Effector memory CD8-positive, alpha-beta T cell (primary cell): Measurements from ENCODE around the gene ASCC1.
A peak's percentile ranks its signal among the peaks of the same experiment; 100 is the strongest.

Source experiments
- ATAC-seq: fragments of 150-1000 bp; cut with Tn5 transposase; replicated peaks from 2 replicates; pipeline ENCODE4 v1.10.0; 2021; ENCODE audit warnings: mild to moderate bottlenecking, moderate library complexity
- DNase-seq, 3 experiments: peaks; one replicate each; pipeline ENCODE4 v3.0.0; 2021
- H3K27ac Mint-ChIP-seq, 2 donors: one replicate each; pipeline ENCODE4 v1.8.0; 2022; ENCODE audit warnings: mild to moderate bottlenecking in 2 of 2, mixed read lengths in 2 of 2, moderate library complexity in 2 of 2
- H3K27me3 Mint-ChIP-seq, 2 donors: one replicate each; pipeline ENCODE4 v1.8.0; 2022; ENCODE audit warnings: mixed read lengths in 2 of 2
- H3K36me3 Mint-ChIP-seq: one replicate; pipeline ENCODE4 v1.8.0; 2022; ENCODE audit warnings: mild to moderate bottlenecking, moderate library complexity, mixed read lengths; ENCODE audit not compliant: insufficient read depth
- H3K4me1 Mint-ChIP-seq, 2 donors: one replicate each; pipeline ENCODE4 v1.8.0; 2022; ENCODE audit warnings: low read depth in 2 of 2, mixed read lengths in 2 of 2
- H3K4me3 Mint-ChIP-seq, 2 donors: one replicate each; pipeline ENCODE4 v1.8.0; 2022; ENCODE audit warnings: mild to moderate bottlenecking in 2 of 2, mixed read lengths in 2 of 2, moderate library complexity in 2 of 2
- H3K9me3 Mint-ChIP-seq, 2 donors: one replicate each; pipeline ENCODE4 v1.8.0; 2022; ENCODE audit warnings: mixed read lengths in 2 of 2
- total RNA-seq, 9 experiments: gene quantifications; one replicate each; lab custom pipeline; 2026; lab: John Stamatoyannopoulos, UW

Gene ASCC1, protein sequence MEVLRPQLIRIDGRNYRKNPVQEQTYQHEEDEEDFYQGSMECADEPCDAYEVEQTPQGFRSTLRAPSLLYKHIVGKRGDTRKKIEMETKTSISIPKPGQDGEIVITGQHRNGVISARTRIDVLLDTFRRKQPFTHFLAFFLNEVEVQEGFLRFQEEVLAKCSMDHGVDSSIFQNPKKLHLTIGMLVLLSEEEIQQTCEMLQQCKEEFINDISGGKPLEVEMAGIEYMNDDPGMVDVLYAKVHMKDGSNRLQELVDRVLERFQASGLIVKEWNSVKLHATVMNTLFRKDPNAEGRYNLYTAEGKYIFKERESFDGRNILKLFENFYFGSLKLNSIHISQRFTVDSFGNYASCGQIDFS
- 8.1 to 35.7 (median 19.1) reads per million in 9 experiments for total RNA-seq

DNA sequence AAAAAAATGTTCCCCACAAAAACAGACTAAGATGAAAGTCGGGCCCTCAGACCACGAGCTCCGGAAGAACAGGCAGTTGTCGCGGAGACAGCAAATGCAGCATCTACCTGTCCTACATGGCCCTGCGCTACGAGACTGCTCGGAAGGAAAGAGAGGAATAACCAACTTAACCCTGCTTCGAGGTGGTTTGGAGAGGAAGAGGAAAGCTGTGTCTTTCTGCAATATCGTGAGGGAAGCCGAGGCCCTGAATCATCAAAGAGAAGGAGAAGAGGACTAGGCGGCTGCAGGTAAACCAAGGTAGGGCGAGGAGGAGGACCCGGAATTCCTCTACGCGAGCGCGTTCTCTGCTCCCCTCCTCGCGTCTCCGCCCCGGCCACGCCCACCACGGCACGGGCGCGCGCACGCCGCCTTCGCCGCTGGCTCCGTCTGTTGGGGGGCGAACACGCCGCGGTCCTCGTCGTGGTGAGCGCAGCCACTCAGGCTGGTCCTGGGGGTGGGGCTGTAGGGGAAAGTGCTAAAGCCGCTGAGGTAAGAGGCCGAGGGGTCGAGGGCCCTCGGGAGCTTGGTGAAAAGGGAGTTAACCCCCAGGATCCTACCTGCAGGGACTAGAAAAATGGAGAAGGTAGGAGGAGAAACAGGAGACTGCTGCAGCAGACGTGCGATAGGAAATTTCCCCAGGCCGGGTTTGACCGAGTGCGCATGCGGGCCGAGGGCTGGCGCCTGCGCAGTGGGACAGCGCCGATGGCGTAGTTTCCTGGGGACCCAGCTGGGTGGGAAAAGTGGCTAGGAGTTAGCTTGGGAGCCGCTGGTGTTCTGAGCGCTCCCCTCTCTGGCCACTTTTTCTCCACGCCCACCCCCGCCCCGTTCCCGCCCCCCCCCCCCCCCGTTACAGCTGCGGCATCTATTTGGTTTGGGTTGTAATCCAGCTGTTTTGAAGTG is at the start of gene ASCC1, which contains the start of gene ANAPC16:
Gene ASCC1 (minus strand): TSS at position 666 of the 939 bp plus-strand sequence. CDS start 2,978 bp downstream, outside the sequence.
Gene ANAPC16 (plus strand): TSS at position 402 of the 939 bp plus-strand sequence. CDS start 7,903 bp downstream, outside the sequence.
- peaks cover 46% of the 10 kb centered on the region for H3K36me3 Mint-ChIP-seq
- H3K27ac Mint-ChIP-seq, result peak within 1 kb of the TSS; percentile 97 to 99
- DNase-seq (peak; percentile 94 to 97 (median 96)), ATAC-seq (peak; percentile 90)
- no peaks in the 10 kb centered on the region for H3K27me3 Mint-ChIP-seq
- peaks cover 21 to 33% of the 10 kb centered on the region in 2 donors for H3K4me1 Mint-ChIP-seq
- peak within 1 kb of the TSS; percentile 84 to 96 for H3K4me3 Mint-ChIP-seq
- no peaks in the 10 kb centered on the region for H3K9me3 Mint-ChIP-seq

DNA sequence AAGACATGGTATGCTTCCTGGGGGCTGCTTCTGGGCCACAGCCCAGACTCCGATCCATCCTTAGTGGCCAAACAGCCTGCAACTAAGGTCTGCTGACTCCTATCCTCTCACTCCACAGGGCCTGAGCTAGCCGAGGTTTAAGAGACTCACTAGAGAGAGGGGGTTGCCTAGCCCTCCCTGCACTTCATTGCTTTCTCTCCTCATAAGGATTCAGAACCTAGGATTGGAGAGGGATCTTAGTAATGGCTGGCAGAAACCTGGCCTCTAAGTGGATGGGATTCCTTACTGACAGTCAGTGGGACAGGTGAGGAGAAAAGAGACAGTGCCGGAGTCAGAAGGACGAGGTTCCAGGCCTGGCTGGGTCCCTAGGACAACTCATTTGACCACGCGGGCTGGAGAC is 49.4 kb upstream of the ASCC1 start:
- ATAC-seq (no peak), DNase-seq (no peak)

DNA sequence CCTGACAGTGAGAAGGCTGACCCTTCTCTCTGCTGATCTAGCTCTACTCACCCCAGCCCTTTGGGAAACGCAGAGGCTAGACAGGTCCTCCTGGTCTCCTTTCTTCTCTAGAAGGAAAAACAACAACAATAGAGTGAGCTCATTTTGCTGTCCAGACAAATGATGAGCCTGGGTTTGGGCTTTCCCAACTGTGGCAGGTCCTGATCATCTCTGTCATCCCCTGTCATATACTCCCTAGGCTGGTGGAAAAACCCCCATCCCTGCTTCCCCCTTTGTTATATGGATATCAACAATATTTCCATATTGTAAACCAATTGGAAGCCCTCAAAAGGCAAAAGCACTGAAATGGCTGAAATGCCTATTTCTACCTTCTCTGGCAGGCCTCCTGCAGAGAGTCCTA is 48.5 kb upstream of the ASCC1 start:
- peaks cover 32 to 33% of the 10 kb centered on the region in 2 donors for H3K4me1 Mint-ChIP-seq
- ATAC-seq (no peak), DNase-seq (no peak)
- H3K36me3 Mint-ChIP-seq, result peaks cover 15% of the 10 kb centered on the region
- H3K9me3 Mint-ChIP-seq, result no peaks in the 10 kb centered on the region
- no peaks in the 10 kb centered on the region for H3K27me3 Mint-ChIP-seq
- no peak overlapping the region for H3K4me3 Mint-ChIP-seq
- peak overlapping the region in 1 of 2 donors; percentile 84 for H3K27ac Mint-ChIP-seq

More for the DNA sequence above, 49.4 kb upstream of the ASCC1 start:
- H3K9me3 Mint-ChIP-seq, result no peaks in the 10 kb centered on the region
- no peak overlapping the region for H3K27ac Mint-ChIP-seq
- no peaks in the 10 kb centered on the region for H3K27me3 Mint-ChIP-seq
- H3K4me1 Mint-ChIP-seq, result peaks cover 25 to 29% of the 10 kb centered on the region in 2 donors
- no peak overlapping the region for H3K4me3 Mint-ChIP-seq
- H3K36me3 Mint-ChIP-seq, result peaks cover 13% of the 10 kb centered on the region

DNA sequence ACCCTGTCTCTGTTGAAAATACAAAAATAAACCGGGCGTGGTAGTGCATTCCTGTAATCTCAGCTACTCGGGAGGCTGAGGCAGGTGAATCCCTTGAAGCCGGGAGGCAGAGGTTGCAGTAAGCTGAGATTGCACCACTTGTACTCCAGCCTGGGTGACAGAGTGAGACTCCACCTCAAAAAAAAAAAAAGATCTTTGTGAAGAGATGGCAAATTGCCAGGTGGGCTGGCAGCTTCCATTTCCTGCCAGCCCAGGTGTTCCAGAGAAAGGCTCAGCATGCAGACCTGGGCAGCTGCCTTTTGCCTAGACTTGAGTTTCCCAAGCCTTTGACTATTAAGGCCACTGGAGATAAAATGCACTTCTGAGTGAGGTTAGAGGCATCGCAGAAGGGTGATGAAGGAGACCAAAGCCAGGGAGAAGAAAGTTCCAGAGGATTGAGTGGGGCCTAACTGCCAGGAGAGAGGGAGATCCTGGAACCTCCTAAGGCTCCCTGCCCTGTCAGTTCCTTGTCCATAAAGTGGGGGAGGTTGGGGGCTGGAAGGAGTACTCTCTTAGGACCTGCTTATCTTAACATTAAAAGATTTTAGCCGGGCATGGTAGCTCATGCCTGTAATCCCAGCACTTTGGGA is 47.7 kb upstream of the ASCC1 start:
- DNase-seq, result peak in 2 of 3 experiments; percentile 26 to 30
- peaks cover 35 to 38% of the 10 kb centered on the region in 2 donors for H3K4me1 Mint-ChIP-seq
- ATAC-seq, result no peak

DNA sequence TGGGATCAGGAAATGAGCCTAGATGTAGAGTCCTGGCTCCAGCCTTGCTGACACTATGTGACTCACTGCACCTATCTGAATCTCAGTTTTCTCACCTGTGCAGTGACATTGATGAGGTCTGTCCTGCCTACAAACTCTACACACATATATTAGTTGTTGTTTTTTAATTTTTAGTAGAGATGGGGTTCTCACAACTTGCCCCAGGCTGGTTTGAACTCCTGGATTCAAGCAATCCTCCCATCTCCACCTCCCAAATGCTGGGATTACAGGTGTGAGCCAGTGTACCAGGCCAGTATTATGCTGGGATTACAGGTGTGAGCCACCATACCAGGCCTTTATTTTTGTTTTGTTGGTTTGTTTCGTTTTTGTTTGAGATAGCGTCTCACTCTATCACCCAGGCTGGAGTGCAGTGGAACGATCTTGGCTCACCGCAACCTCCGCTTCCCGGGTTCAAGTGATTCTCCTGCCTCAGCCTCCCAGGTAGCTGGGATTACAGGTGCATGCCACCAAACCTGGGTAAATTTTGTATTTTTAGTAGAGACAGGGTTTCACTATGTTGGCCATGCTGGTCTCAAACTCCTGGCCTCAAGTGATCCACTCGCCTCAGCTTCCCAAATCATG is 45.8 kb upstream of the ASCC1 start:
- Mint-ChIP-seq H3K4me1 (peaks cover 42% of the 10 kb centered on the region in 2 donors), H3K9me3 (no peaks in the 10 kb centered on the region), H3K27ac (peak overlapping the region; percentile 95 to 99), H3K36me3 (peaks cover 15% of the 10 kb centered on the region), H3K27me3 (no peaks in the 10 kb centered on the region), H3K4me3 (peak overlapping the region; percentile 89 to 91)
- ATAC-seq (peak; percentile 12), DNase-seq (no peak)

More for the DNA sequence above, 47.7 kb upstream of the ASCC1 start:
- Mint-ChIP-seq H3K4me3 (peak overlapping the region; percentile 26 to 57), H3K27me3 (no peaks in the 10 kb centered on the region), H3K9me3 (no peaks in the 10 kb centered on the region), H3K36me3 (peaks cover 15% of the 10 kb centered on the region), H3K27ac (peak overlapping the region; percentile 16 to 84)

DNA sequence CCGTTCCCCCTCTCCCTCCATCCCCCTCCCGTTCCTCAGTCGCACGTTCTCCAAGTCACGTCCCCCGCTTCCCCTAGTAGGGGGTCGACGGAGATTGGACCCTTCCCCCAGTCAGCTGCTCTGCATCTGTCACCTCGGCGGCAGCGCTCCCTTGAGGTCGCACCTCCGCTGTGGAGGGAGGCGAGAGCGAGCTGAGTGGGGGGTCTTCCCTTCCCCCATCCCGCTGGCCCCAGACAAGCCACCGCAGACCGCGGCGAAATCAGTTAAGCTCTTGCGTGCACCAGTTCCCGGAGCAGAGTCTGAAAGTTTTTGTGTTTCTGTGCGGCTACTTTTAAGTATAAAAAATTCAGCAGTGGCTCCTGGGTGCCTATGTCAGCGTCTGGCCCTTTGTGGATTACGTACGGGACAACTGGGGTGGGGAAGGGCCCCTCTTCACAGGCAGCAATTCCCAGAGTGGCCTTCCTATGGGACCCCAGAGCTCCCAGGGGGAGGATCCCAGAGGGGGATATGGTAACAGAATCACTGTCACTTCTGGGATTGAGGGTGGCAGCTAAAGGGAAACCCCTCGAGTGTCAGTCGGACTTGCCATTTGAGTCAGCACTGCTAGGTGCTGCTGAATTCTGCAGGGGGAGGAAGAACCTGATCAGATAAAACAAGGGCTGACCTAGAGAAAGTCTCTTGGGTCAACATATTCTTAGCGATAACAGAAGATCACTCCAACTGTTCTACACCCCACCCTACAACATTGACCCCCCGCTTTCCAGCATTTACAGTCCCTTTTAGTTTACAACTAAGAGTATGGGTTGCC is 45.1 kb upstream of the ASCC1 start:
- Mint-ChIP-seq H3K4me3 (peak overlapping the region; percentile 89 to 91), H3K27me3 (no peaks in the 10 kb centered on the region), H3K4me1 (peaks cover 44 to 47% of the 10 kb centered on the region in 2 donors), H3K27ac (peak overlapping the region; percentile 95 to 99), H3K9me3 (no peaks in the 10 kb centered on the region), H3K36me3 (peaks cover 15% of the 10 kb centered on the region)
- DNase-seq (peak; percentile 65 to 68 (median 66)), ATAC-seq (peak; percentile 55)

DNA sequence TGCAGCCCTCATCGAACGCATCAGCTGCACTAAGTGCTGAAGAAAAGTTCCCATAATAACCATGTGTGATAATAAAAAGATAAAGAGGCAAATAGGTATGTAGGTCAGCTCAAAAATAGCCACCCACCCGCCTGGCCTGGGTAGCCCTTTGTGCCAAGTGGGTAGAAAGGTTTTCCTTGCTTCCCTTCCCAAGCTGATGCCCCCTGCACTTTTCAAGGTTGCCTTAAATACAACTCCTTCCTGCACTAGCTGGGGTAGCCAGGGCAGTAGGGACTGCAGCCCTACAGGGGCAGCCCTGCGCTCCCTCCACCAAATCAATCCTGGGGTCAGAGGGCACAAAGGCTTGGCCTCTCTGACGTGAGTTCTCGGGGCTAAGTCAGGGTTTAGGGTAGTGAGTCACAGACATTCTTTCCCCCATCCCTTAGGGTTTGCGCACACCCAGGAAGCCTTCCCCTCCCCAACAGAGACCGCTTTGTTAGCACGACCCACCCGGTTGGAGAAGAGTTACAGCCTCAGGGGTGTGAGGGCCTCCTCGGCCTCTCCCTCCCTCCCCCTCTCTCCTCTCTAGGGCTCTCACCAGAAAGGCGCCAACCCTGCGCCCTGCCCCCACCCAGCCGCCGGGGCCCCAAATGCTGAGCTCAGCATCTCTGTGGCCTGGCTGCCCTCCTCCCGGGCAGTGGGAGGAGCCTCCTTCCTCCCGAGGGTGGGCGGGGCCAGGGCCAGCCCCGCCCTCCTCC is 44.3 kb upstream of the ASCC1 start:
- Mint-ChIP-seq H3K4me1 (peaks cover 45 to 50% of the 10 kb centered on the region in 2 donors), H3K9me3 (no peaks in the 10 kb centered on the region), H3K4me3 (peak overlapping the region; percentile 89 to 91), H3K27me3 (no peaks in the 10 kb centered on the region), H3K36me3 (peaks cover 15% of the 10 kb centered on the region), H3K27ac (peak overlapping the region; percentile 95 to 99)
- DNase-seq, result peak; percentile 85 to 88 (median 86)
- peak; percentile 78 for ATAC-seq

DNA sequence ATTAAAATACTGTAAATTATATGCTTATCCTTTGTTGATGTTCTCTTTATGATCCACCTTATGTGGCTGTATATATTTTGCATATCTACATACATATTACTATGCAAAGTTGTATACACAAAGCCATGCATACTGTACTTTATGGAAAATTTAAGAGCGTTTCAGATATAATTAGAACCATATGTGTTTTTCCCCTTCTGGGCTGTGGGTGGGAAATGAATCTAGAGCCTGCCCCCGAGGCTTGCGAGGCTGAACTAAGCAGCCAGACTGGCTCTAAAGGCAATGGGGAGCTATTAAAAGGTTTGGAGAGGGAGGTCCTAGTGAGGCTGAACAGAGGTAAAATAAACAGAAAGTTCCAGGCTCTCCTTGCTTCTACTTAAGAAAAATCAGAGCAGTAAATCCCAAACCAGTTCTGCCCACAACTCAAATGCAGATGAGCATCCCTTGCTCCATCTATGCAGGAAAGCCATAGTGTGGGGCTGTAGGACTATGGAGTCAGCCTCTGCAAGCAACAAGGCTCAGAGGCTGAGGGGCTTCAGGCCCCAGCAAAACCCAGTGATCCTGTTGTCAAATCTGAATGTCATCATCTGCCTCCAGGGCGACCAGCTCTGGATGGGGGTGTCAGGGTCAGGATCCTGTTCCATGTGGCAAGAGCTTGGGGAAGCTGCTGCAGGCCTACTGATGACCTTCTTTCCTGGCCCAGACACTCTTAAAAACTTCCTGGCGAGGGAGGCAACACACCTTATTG is 43.6 kb upstream of the ASCC1 start:
- H3K4me1 Mint-ChIP-seq, result peaks cover 52 to 56% of the 10 kb centered on the region in 2 donors

DNA sequence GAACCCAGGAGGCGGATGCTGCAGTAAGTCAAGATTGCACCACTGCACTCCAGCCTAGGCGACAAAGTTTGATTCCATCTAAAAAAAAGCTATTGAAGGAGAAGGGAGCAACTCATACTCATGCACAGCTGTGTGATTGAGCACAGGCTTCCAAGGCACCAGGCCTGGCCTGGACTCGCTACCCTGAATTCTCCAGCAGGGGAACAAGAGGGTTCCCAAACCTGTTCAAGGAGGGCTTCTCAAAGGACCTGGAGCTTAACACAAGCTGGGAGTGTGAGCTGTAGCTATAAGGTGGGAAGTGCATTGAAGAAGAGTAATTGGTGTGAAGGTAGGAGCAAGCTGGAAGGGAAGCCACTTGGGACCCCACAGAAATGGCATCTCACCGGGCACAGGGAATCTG is 42.5 kb upstream of the ASCC1 start:
- Mint-ChIP-seq H3K27me3 (no peaks in the 10 kb centered on the region), H3K36me3 (peaks cover 14% of the 10 kb centered on the region), H3K9me3 (no peaks in the 10 kb centered on the region), H3K4me3 (peak overlapping the region; percentile 31 to 36), H3K27ac (peak overlapping the region; percentile 65 to 86), H3K4me1 (peaks cover 51 to 52% of the 10 kb centered on the region in 2 donors)
- ATAC-seq (no peak), DNase-seq (no peak)

More for the DNA sequence above, 43.6 kb upstream of the ASCC1 start:
- Mint-ChIP-seq H3K4me3 (peak overlapping the region; percentile 89 to 91), H3K9me3 (no peaks in the 10 kb centered on the region), H3K36me3 (peaks cover 15% of the 10 kb centered on the region), H3K27ac (peak overlapping the region; percentile 95 to 99), H3K27me3 (no peaks in the 10 kb centered on the region)
- no peak for DNase-seq
- ATAC-seq, result no peak

DNA sequence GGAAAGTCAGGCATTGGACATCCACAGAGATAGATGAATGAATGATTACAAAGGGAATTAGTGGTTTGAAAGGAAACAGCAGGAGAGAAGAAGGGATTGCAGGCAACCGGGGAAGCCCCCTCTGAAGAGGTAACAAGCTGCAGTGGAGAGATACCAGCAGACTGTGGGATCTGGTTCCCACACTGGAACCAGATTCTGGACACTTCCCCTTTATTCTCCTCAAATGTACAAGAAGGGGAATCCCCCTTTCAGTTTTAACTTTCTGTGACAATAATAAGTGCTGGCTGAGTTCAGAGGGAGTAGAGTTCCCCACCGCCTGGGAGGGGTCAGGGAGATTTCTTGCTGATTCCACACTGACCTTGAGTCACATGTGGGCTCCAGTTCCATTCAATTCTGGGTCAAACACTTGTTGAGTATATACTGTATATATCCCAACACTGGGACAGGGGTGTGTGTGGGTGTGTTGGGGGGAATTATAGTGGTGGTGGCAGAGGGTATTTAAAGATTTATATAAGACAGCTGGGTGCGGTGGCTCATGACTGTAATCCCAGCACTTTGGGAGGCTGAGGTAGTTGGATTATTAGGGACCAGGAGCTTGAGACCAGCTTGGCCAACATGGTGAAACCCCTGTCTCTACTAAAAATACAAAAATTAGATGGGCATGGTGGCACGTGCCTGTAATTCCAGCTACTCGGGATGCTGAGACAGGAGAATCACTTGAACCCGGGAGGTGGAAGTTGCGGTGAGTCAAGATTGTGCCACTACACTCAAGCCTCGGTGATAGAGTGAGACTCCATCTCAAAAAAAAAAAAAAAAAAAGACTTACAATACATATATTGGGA is 41.2 kb upstream of the ASCC1 start:
- peak overlapping the region in 1 of 2 donors; percentile 31 for H3K4me3 Mint-ChIP-seq
- no peak for ATAC-seq

More for the DNA sequence above, 41.2 kb upstream of the ASCC1 start:
- Mint-ChIP-seq H3K27ac (peak overlapping the region in 1 of 2 donors; percentile 35), H3K36me3 (peaks cover 13% of the 10 kb centered on the region), H3K4me1 (peaks cover 57 to 59% of the 10 kb centered on the region in 2 donors), H3K27me3 (no peaks in the 10 kb centered on the region), H3K9me3 (no peaks in the 10 kb centered on the region)
- DNase-seq, result no peak
